Neural progenitor cell (in vitro differentiated cells): Measurements from ENCODE around the gene MPRIP. TPM values are rescaled to one million over a fixed set of nuclear protein-coding genes. Genes with fewer than 3 reads are reported as not detected.

Experiments
- DNase-seq: peaks from one replicate; pipeline ENCODE4 v3.0.0-alpha.2; 2016; ENCODE audit warnings: low spot score
- H2AFZ ChIP-seq: fragments of 200-600 bp; sonication (generic); replicated peaks from 2 replicates; pipeline ENCODE4 v1.6.1; 2016; ENCODE audit warnings: antibody characterized with exemption
- H3F3A ChIP-seq: fragments of 200-600 bp; sonication (generic); 2 replicates; pipeline ENCODE4 v1.6.1; 2016; ENCODE audit warnings: antibody characterized with exemption, low read depth
- H3K27ac ChIP-seq: fragments of 200-600 bp; sonication (generic); 2 replicates; pipeline ENCODE4 v1.5.1; 2016; ENCODE audit warnings: mild to moderate bottlenecking
- H3K27me3 ChIP-seq: fragments of 200-600 bp; sonication (generic); 2 replicates; pipeline ENCODE4 v1.6.1; 2016; ENCODE audit warnings: mild to moderate bottlenecking, moderate library complexity
- H3K36me3 ChIP-seq: fragments of 200-600 bp; sonication (generic); 2 replicates; pipeline ENCODE4 v1.5.1; 2016
- H3K4me1 ChIP-seq: fragments of 200-600 bp; sonication (generic); 2 replicates; pipeline ENCODE4 v1.6.1; 2016; ENCODE audit warnings: mixed run types
- H3K4me2 ChIP-seq: fragments of 200-600 bp; sonication (generic); 2 replicates; pipeline ENCODE4 v1.6.1; 2016
- H3K4me3 ChIP-seq: fragments of 200-600 bp; sonication (generic); 2 replicates; pipeline ENCODE4 v1.5.1; 2016
- H3K79me2 ChIP-seq: fragments of 200-600 bp; sonication (generic); 2 replicates; pipeline ENCODE4 v1.6.1; 2016; ENCODE audit warnings: low read depth
- H3K9ac ChIP-seq: fragments of 200-600 bp; sonication (generic); 2 replicates; pipeline ENCODE4 v1.6.1; 2016
- H3K9me3 ChIP-seq: fragments of 200-600 bp; sonication (generic); 2 replicates; pipeline ENCODE4 v1.5.1; 2016; ENCODE audit warnings: low read depth
- H4K20me1 ChIP-seq: fragments of 200-600 bp; sonication (generic); 2 replicates; pipeline ENCODE4 v1.6.1; 2016; ENCODE audit warnings: low read depth
- H3K27ac Mint-ChIP-seq: 3 replicates; pipeline ENCODE4 v1.8.0; 2021; ENCODE audit warnings: mixed read lengths
- H3K27me3 Mint-ChIP-seq: 2 replicates; pipeline ENCODE4 v1.8.0; 2022; ENCODE audit warnings: low read depth, mild to moderate bottlenecking, inconsistent platforms, moderate library complexity, mixed read lengths; ENCODE audit not compliant: insufficient read depth
- H3K36me3 Mint-ChIP-seq: 3 replicates; pipeline ENCODE4 v1.8.0; 2021; ENCODE audit warnings: mixed read lengths
- H3K4me1 Mint-ChIP-seq: 3 replicates; pipeline ENCODE4 v1.8.0; 2021; ENCODE audit warnings: mixed read lengths
- H3K4me3 Mint-ChIP-seq: 3 replicates; pipeline ENCODE4 v1.8.0; 2021; ENCODE audit warnings: mild to moderate bottlenecking, moderate library complexity, mixed read lengths
- H3K9me3 Mint-ChIP-seq: 3 replicates; pipeline ENCODE4 v1.8.0; 2020; ENCODE audit warnings: mixed read lengths
- EZH2 ChIP-seq: fragments of 200-600 bp; sonication (generic); IDR thresholded peaks from 2 replicates; pipeline ENCODE4 v1.6.1; 2017; ENCODE audit warnings: antibody characterized with exemption, mild to moderate bottlenecking, moderate library complexity
- EZH2phosphoT487 ChIP-seq: fragments of 200-600 bp; sonication (generic); IDR thresholded peaks from 2 replicates; pipeline ENCODE4 v1.6.1; 2017; ENCODE audit warnings: antibody characterized with exemption
- total RNA-seq: library from RNA; depleted of rRNA; stranded (reverse); fragments of >200 nt; gene quantifications from 2 replicates; pipeline ENCODE4 v1.2.3, GENCODE V29; 2015; ENCODE audit warnings: low replicate concordance
- TF ChIP-seq, protein P1 (sequence below): fragments of 200-600 bp; sonication (generic); IDR thresholded peaks from 2 replicates; pipeline ENCODE4 v1.5.1; 2017; ENCODE audit warnings: antibody characterized with exemption, mild to moderate bottlenecking

MPRIP gene
- total RNA-seq, 1 donor from 2014 or later, result 42.1 TPM

DNA sequence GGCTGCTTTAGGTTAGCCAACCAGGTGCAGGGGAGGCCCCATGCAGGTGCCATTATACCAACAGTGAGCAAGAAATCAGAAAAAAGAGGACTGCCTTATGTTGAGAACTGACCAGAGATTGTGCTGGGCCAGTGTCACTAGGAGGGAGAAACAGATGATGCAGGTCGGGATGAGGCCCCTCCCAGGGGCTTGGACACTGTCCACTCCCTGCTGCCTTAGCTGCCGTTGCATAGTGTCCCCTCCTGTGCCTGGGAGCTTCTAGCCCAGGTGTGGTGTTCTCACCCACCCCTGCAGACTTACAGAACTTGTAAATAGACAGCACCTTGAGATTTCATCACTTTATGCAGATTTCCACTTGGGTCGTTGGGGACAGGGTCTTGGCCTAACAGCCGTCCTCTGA, 127.1 kb downstream of the MPRIP start:
- H3K36me3 Mint-ChIP-seq, result peaks cover 26% of the 10 kb centered on the region
- TF ChIP-seq, protein P1, sequence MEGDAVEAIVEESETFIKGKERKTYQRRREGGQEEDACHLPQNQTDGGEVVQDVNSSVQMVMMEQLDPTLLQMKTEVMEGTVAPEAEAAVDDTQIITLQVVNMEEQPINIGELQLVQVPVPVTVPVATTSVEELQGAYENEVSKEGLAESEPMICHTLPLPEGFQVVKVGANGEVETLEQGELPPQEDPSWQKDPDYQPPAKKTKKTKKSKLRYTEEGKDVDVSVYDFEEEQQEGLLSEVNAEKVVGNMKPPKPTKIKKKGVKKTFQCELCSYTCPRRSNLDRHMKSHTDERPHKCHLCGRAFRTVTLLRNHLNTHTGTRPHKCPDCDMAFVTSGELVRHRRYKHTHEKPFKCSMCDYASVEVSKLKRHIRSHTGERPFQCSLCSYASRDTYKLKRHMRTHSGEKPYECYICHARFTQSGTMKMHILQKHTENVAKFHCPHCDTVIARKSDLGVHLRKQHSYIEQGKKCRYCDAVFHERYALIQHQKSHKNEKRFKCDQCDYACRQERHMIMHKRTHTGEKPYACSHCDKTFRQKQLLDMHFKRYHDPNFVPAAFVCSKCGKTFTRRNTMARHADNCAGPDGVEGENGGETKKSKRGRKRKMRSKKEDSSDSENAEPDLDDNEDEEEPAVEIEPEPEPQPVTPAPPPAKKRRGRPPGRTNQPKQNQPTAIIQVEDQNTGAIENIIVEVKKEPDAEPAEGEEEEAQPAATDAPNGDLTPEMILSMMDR, result no peak
- no peak for TF ChIP-seq EZH2
- no peak for TF ChIP-seq EZH2phosphoT487
- no peaks in the 10 kb centered on the region for H3K9me3 Mint-ChIP-seq
- Histone ChIP-seq H3K79me2 (no peaks in the 10 kb centered on the region), H2AFZ (no peak overlapping the region), H3K27ac (no peak overlapping the region), H3K36me3 (no peaks in the 10 kb centered on the region), H3K4me1 (no peaks in the 10 kb centered on the region), H3K4me2 (no peak overlapping the region), H3F3A (no peaks in the 10 kb centered on the region), H3K9ac (no peak overlapping the region), H3K27me3 (no peaks in the 10 kb centered on the region), H4K20me1 (no peaks in the 10 kb centered on the region), H3K4me3 (no peak overlapping the region), H3K9me3 (no peaks in the 10 kb centered on the region)
- DNase-seq, result no peak
- H3K4me1 Mint-ChIP-seq, result no peaks in the 10 kb centered on the region
- peaks cover 4% of the 10 kb centered on the region for H3K27me3 Mint-ChIP-seq
- no peak overlapping the region for H3K4me3 Mint-ChIP-seq
- no peak overlapping the region for H3K27ac Mint-ChIP-seq

DNA sequence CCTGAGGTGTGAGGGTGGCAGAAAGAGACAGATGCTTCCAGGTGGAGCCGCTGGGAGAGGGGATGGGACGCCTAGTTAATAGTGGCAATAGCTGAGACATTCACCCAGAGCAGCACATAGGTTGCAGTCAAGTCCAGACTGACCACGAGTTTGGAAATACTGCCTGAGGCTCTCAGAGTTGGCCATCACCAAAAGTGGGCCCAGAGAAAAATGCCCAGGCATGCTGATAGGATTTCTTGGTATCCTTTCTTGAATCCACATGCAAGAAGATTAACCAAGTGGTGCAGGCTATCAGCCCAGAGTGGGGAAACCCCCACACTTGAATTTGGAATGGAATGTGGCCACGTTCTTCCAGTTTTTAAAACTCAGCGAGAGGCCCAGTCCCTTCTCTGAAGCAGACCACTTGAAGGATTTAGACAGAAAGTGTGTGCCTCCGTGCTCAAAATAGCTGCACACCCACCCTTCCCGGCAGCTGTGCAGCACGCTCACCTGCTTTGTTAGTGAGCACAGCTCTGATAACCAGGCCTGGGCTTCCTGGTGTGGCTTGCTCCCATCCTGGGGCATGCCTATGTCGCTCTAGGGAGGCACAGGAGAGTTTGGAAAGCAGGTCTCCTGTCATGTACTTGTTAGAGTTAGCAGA, 128.2 kb downstream of the MPRIP start:
- Histone ChIP-seq H3K4me1 (no peaks in the 10 kb centered on the region), H3K4me2 (no peak overlapping the region)
- no peak for TF ChIP-seq EZH2
- TF ChIP-seq EZH2phosphoT487, result no peak
- TF ChIP-seq, protein P1, result no peak

DNA sequence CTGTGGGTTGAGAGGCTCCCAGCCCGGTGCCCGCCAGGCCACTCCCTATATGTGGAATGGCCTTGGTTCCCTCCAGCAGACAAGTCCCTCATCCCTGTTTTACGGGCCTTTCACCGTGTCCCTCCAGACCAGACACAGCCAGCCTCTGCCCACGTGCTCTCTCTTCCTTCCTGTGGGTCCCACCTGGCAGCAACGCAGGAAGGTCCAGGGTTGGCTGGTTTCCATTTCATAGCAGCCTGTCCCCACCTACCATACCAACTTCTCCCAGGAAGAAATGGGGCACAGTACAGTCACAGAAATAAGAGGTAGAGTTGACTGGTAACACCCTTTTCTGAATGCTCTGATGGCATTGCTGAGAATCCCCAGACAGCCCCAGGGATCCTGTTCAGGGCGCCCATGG, 128.9 kb downstream of the MPRIP start:
- Histone ChIP-seq H3K27ac (no peak overlapping the region), H3K4me3 (no peak overlapping the region), H2AFZ (no peak overlapping the region), H3K9me3 (no peaks in the 10 kb centered on the region), H3K27me3 (no peaks in the 10 kb centered on the region), H3K36me3 (no peaks in the 10 kb centered on the region), H3F3A (no peaks in the 10 kb centered on the region), H4K20me1 (no peaks in the 10 kb centered on the region), H3K79me2 (no peaks in the 10 kb centered on the region), H3K4me1 (no peaks in the 10 kb centered on the region), H3K9ac (no peak overlapping the region), H3K4me2 (no peak overlapping the region)
- Mint-ChIP-seq H3K27me3 (peaks cover 5% of the 10 kb centered on the region), H3K4me1 (no peaks in the 10 kb centered on the region), H3K36me3 (peaks cover 25% of the 10 kb centered on the region), H3K9me3 (no peaks in the 10 kb centered on the region), H3K4me3 (no peak overlapping the region), H3K27ac (no peak overlapping the region)
- no peak for DNase-seq
- no peak for TF ChIP-seq EZH2
- TF ChIP-seq, protein P1, result no peak
- TF ChIP-seq EZH2phosphoT487, result no peak

More for the DNA sequence above, 128.2 kb downstream of the MPRIP start:
- H3K4me1 Mint-ChIP-seq, result no peaks in the 10 kb centered on the region
- H2AFZ ChIP-seq, result no peak overlapping the region
- no peak overlapping the region for H3K4me3 Mint-ChIP-seq
- DNase-seq, result no peak
- H3K79me2 ChIP-seq, result no peaks in the 10 kb centered on the region
- H3K9me3 Mint-ChIP-seq, result no peaks in the 10 kb centered on the region
- H3K36me3 ChIP-seq, result no peaks in the 10 kb centered on the region
- no peaks in the 10 kb centered on the region for H3K27me3 ChIP-seq
- H3K9ac ChIP-seq, result no peak overlapping the region
- no peaks in the 10 kb centered on the region for H3K9me3 ChIP-seq
- H4K20me1 ChIP-seq, result no peaks in the 10 kb centered on the region
- H3K27ac Mint-ChIP-seq, result no peak overlapping the region
- H3F3A ChIP-seq, result no peaks in the 10 kb centered on the region
- no peak overlapping the region for H3K4me3 ChIP-seq
- peaks cover 5% of the 10 kb centered on the region for H3K27me3 Mint-ChIP-seq
- H3K36me3 Mint-ChIP-seq, result peaks cover 24% of the 10 kb centered on the region
- H3K27ac ChIP-seq, result no peak overlapping the region
